Astrocyte of the spinal cord (primary cell): ENCODE data around the gene GGACT.
"Not testable (repeated sequence)": the region's sequence is repeated elsewhere in the genome, so short reads cannot be mapped to it uniquely, and the experiment has no call there.

Experiments used
- DNase-seq: peaks from one replicate; pipeline ENCODE4 v3.0.0; 2011; ENCODE audit warnings: low read depth, low spot score
- H3K4me3 ChIP-seq: 2 replicates; pipeline ENCODE4 v1.5.1; 2011; ENCODE audit warnings: low read depth, mild to moderate bottlenecking, low read length, moderate library complexity
- in situ Hi-C: cut with HindIII; loops from 2 replicates; pipeline ENCODE4 v1.10.0; 2017; ENCODE audit warnings: low sequenced_read_pairs
- TF ChIP-seq, protein P1 (sequence below): IDR thresholded peaks from 2 replicates; pipeline ENCODE4 v1.5.1; 2012; ENCODE audit warnings: low read depth, mild to moderate bottlenecking, low read length, inconsistent platforms

The GGACT gene

DNA sequence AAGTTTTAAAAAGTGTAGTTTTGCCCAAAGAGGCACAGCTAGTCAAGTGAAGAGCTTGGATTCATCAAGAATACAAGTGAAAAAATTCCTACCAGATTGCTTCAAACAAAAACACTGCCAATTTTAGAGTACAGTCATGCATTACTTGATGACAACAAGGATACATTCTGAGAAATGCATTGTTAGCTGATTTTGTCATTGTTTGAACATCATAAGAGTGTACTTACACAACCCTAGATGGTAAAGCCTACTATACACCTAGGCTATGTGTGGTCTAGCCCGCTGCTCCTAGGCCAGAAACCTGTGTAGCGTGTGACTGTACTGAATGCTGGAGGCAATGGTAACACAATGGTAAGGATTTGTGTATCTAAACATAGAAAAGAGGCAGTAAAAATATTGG lies 44.9 kb upstream of the GGACT start:
- DNase-seq = peak; percentile 87
- no peak overlapping the region for H3K4me3 ChIP-seq
- TF ChIP-seq, protein P1, sequence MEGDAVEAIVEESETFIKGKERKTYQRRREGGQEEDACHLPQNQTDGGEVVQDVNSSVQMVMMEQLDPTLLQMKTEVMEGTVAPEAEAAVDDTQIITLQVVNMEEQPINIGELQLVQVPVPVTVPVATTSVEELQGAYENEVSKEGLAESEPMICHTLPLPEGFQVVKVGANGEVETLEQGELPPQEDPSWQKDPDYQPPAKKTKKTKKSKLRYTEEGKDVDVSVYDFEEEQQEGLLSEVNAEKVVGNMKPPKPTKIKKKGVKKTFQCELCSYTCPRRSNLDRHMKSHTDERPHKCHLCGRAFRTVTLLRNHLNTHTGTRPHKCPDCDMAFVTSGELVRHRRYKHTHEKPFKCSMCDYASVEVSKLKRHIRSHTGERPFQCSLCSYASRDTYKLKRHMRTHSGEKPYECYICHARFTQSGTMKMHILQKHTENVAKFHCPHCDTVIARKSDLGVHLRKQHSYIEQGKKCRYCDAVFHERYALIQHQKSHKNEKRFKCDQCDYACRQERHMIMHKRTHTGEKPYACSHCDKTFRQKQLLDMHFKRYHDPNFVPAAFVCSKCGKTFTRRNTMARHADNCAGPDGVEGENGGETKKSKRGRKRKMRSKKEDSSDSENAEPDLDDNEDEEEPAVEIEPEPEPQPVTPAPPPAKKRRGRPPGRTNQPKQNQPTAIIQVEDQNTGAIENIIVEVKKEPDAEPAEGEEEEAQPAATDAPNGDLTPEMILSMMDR = no peak
- in situ Hi-C loops = no loop called here

DNA sequence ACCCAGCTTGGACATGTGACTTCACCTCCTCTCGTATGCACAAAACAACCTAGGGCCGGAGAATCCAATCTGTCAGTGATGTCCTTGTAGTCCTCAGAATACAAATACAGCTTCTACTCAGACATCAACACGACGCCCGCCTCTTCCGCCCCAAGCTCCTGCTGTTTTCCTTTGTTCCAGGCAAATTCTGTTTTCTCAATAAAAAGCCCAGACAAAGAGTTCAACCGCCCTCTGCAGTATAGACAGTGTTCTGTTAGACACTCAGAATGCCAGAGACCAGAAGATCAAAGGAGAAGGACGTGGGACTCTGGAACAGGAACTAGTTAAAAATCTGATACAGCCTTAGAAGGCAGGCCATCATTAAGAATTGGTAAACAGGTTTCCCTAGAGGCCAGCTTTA lies 42.0 kb upstream of the GGACT start:
- in situ Hi-C loops = no loop called here
- H3K4me3 ChIP-seq = no peak overlapping the region
- DNase-seq = peak; percentile 27
- TF ChIP-seq, protein P1 = peak; percentile 21

DNA sequence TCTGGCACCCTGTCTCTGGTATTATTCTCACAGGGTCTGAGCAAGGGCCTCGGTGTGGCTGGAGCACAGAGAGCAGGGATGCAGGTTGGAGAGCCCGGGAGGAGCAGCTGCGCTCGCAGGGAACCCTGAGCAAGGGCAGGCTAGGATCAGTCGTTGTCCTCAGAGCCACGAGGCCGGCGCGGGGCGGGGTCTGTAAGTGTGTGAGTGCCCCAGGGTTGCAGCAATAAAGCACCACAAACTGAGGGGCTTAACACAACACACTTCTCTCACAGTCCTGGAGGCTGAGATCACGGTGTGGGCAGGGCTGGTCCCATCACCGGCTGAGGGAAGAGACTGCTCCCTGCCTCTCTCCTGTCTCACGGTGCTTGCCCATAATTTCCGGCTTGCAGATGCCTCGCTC lies 38.5 kb upstream of the GGACT start:
- in situ Hi-C loops = no loop called here
- no peak for DNase-seq
- TF ChIP-seq, protein P1 = no peak
- no peak overlapping the region for H3K4me3 ChIP-seq

DNA sequence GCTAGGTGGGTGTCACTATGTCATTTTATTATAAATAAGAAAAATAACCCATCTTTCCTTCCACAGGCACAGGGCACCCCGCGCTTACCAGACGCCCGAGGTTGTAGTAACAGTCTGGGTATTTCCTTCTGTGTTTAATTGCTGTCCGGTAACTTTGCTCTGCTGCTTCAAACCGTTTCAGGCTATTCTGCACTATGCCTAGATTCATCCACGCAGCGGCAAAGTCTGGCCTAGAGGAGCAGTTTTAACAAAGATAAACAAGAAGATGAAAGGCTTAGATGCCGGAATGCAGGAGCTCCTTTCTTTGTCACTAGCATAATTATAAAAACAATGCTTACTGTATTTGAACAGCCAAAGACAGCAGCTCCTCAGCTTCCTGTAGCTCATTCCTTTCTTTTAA lies 36.9 kb upstream of the GGACT start:
- TF ChIP-seq, protein P1 = no peak
- in situ Hi-C loops = no loop called here
- no peak overlapping the region for H3K4me3 ChIP-seq
- DNase-seq = no peak

- H3K4me3 ChIP-seq = no peak overlapping the region
- in situ Hi-C loops = no loop called here
- TF ChIP-seq, protein P1 = no peak
These were observed 32.2 kb upstream of the GGACT start for GRCh38 chr13:100620792-100621191.

GRCh38 chr13:100619940-100620339 lies 31.4 kb upstream of the GGACT start:
- H3K4me3 ChIP-seq = no peak overlapping the region
- TF ChIP-seq, protein P1 = no peak
- no peak for DNase-seq
- in situ Hi-C loops = no loop called here

More at GRCh38 chr13:100620792-100621191, 32.2 kb upstream of the GGACT start:
- no peak for DNase-seq

DNA sequence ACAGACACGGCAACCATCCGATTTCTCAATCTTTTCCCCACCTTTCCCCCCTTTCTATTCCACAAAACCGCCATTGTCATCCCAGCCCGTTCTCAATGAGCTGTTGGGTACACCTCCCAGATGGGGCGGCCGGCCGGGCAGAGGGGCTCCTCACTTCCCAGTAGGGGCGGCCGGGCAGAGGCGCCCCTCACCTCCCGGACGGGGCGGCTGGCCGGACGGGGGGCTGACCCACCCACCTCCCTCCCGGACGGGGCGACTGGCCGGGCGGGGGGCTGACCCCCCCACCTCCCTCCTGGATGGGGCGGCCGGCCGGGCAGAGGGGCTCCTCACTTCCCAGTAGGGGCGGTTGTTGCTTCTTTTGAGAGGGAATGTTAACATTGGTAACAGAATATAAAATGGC lies 30.3 kb upstream of the GGACT start:
- in situ Hi-C loops, DNase-seq, H3K4me3 ChIP-seq: not testable (repeated sequence)
